GM12873 (cell line): ENCODE data around the gene DIAPH1.

Experiments
- CTCF ChIP-seq: IDR thresholded peaks from 2 replicates; pipeline ENCODE4 v1.5.1; 2012; ENCODE audit warnings: low read depth, mild to moderate bottlenecking, moderate library complexity, low read length, control low read depth; ENCODE audit not compliant: insufficient read depth; ENCODE audit errors: missing control alignments

DIAPH1 gene

DNA sequence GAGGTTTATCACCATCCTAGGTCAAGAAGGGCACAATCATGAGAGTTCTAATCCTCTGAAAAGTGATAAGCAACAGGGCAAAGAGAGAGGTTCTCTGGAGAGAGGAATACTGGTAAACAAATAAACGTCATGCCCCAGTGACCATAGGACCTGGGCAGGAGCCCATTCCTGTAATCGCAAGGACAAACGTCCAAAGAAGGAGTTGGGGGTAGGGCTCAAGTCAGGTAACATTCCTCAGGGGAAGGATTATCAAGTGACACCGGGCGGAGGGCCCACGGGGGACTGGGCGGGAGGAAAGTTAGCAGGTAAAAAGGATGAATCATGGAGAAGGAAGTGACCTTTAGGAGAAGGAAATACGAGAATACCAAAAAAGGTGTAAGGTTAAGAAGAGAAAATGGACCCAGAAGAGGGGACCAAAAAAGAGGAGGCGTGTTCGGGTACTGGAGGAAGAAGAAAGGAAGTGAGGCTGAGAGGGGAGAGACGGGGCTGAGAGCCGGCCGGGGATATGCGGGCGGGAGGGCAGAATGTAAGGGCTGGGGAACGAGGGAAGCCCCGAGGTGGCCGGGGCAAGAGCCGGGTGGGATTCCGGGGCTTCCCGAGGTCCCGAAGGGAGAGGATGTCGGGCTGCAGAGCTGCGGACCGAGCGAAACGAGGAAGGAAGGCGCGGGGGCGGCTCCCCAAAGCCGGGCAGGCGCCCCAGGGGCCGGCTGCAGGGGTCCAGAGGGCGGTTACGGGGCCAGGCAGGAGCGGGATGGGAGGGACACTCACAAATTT, 583 bp downstream of the DIAPH1 start:
- TF ChIP-seq CTCF: no peak

GRCh38 chr5:141617682-141618029, 1.1 kb downstream of the DIAPH1 start:
- no peak for TF ChIP-seq CTCF

DNA sequence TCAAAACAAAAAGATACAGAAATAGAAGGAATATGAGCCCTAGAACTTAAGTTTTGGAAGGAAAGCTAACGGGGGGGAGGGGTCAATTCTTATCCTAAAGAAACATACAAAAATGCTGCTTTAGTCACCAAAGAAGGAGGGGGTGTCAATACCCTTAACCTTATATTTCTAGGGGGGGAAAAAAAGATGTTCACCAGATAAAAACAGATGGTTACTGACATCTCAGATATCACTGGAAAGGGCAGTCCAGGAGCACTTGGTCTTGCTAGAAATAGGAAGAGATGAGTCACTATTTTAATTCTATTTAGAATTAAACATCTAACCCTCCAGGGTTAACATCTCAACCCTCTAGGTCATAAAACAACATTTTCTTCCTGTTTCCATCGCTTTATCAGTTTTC, 1.7 kb downstream of the DIAPH1 start:
- TF ChIP-seq CTCF: no peak

DNA sequence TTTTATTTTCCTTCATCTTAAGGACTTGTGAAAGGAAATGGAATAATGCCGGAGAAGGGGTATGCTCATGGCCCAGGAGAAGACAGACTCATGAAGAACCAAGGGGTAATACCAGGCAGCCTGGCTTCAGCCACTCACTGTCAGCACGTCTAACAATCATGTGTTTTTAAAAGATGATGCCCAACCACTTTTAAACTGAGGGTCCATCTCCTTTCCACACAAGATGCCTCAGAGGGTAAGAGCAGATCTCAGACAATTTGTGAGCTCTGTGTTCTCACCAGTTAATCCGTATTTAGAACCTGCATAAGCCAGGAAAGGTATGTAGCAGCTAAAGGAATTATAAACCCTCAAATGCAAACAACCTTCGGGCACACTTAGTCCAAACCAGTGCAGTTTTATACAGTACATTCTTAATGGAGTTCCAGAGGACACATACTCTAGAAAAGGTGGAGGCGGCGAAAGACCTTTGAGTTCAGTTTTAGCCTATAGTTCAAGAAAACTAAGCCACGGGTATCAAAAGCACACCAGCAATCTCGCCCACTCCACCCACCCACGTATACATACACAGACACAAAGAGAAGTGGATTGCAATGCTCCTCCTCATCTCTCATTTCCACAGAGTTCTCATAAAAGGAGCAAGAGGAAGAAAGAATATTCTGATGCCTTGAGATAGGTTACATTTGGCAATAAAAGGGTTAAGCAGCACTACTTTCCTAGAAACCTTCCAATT, 2.6 kb downstream of the DIAPH1 start:
- no peak for TF ChIP-seq CTCF

- no peak for TF ChIP-seq CTCF
Observed at GRCh38 chr5:141613344-141613743, 5.5 kb downstream of the DIAPH1 start.

GRCh38 chr5:141611289-141611688, 7.5 kb downstream of the DIAPH1 start:
- TF ChIP-seq CTCF: no peak

- no peak for TF ChIP-seq CTCF
Observed at GRCh38 chr5:141609044-141609443, 9.8 kb downstream of the DIAPH1 start.
